ENCODE data around the gene GNG13. TPM values are rescaled to one million over a fixed set of nuclear protein-coding genes. Genes with fewer than 3 reads are reported as not detected.

Gene GNG13
- total RNA-seq, 1 donor from 2014 or later, result not detected

- TF ChIP-seq CTCF (IDR thresholded peaks at IDR 0.05), result no peak
- H3K4me1 ChIP-seq, result no peaks in the 10 kb centered on the region
- no peaks in the 10 kb centered on the region for H3K36me3 ChIP-seq
- H3K27ac ChIP-seq, result no peak overlapping the region
- intact Hi-C loops (cut with DNase I), result no loop called here
- no peaks in the 10 kb centered on the region for H3K9me3 ChIP-seq
- H3K4me3 ChIP-seq, result no peak overlapping the region
- ATAC-seq (no peak), DNase-seq (no peak)
- H3K27me3 ChIP-seq, result peaks cover 35% of the 10 kb centered on the region
Measured at GRCh38 chr16:799111-799947, 1.2 kb downstream of the GNG13 start.

GRCh38 chr16:798666-799065 is 1.9 kb downstream of the GNG13 start:
- Histone ChIP-seq H3K27ac (no peak overlapping the region), H3K4me1 (no peaks in the 10 kb centered on the region), H3K4me3 (no peak overlapping the region), H3K9me3 (no peaks in the 10 kb centered on the region), H3K36me3 (no peaks in the 10 kb centered on the region), H3K27me3 (peaks cover 35% of the 10 kb centered on the region)
- intact Hi-C loops (cut with DNase I), result no loop called here
- TF ChIP-seq CTCF (IDR thresholded peaks at IDR 0.05), result no peak
- DNase-seq, result no peak
- no peak for ATAC-seq

- ATAC-seq, result no peak
- peaks cover 35% of the 10 kb centered on the region for H3K27me3 ChIP-seq
- TF ChIP-seq CTCF (IDR thresholded peaks at IDR 0.05), result no peak
Measured at GRCh38 chr16:797686-798085, 2.8 kb downstream of the GNG13 start.

GRCh38 chr16:797120-797420 is 3.5 kb downstream of the GNG13 start:
- no peak for TF ChIP-seq CTCF (IDR thresholded peaks at IDR 0.05)
- intact Hi-C loops (cut with DNase I), result no loop called here
- H3K27me3 ChIP-seq, result peaks cover 32% of the 10 kb centered on the region
- DNase-seq (no peak), ATAC-seq (no peak)
- H3K27ac ChIP-seq, result no peak overlapping the region
- H3K4me1 ChIP-seq, result no peaks in the 10 kb centered on the region
- H3K9me3 ChIP-seq, result no peaks in the 10 kb centered on the region
- no peak overlapping the region for H3K4me3 ChIP-seq
- H3K36me3 ChIP-seq, result no peaks in the 10 kb centered on the region

More at GRCh38 chr16:797686-798085, 2.8 kb downstream of the GNG13 start:
- Histone ChIP-seq H3K36me3 (no peaks in the 10 kb centered on the region), H3K4me3 (no peak overlapping the region), H3K4me1 (no peaks in the 10 kb centered on the region), H3K9me3 (no peaks in the 10 kb centered on the region), H3K27ac (no peak overlapping the region)
- intact Hi-C loops (cut with DNase I), result no loop called here
- DNase-seq, result no peak

GRCh38 chr16:796296-797119 is 4.0 kb downstream of the GNG13 start:
- no peak overlapping the region for H3K4me3 ChIP-seq
- intact Hi-C loops (cut with DNase I), result no loop called here

More at GRCh38 chr16:796296-797119, 4.0 kb downstream of the GNG13 start:
- ATAC-seq, result no peak
- no peak for DNase-seq
- no peaks in the 10 kb centered on the region for H3K9me3 ChIP-seq
- no peaks in the 10 kb centered on the region for H3K36me3 ChIP-seq
- H3K27ac ChIP-seq, result no peak overlapping the region
- H3K4me1 ChIP-seq, result no peaks in the 10 kb centered on the region
- TF ChIP-seq CTCF (IDR thresholded peaks at IDR 0.05), result no peak
- H3K27me3 ChIP-seq, result peaks cover 28% of the 10 kb centered on the region
